GM19043 (cell line): ENCODE results near the gene ITGB6.

Experiments used
- ATAC-seq: cut with Tn5 transposase; IDR thresholded peaks from one replicate; pipeline ENCODE4 v1.9.1; 2021; ENCODE audit warnings: low read depth; ENCODE audit not compliant: unreplicated experiment

Gene ITGB6

GRCh38 chr2:160199683-160200389, at the start of gene ITGB6:
Gene ITGB6, minus strand, starts transcription at chr2:160200272. Its CDS starts 209 bp downstream, at chr2:160200063.
- no peak for ATAC-seq

GRCh38 chr2:160247296-160248035, 47.4 kb upstream of the ITGB6 start:
- ATAC-seq: no peak

GRCh38 chr2:160246356-160246755, 46.3 kb upstream of the ITGB6 start:
- no peak for ATAC-seq

- ATAC-seq: no peak
Measured at GRCh38 chr2:160245614-160246155, 45.6 kb upstream of the ITGB6 start.

- ATAC-seq: no peak
Measured at GRCh38 chr2:160242893-160243564, 43.0 kb upstream of the ITGB6 start.

GRCh38 chr2:160241251-160242137, 41.4 kb upstream of the ITGB6 start:
- ATAC-seq: no peak

- no peak for ATAC-seq
Measured at GRCh38 chr2:160239436-160239835, 39.4 kb upstream of the ITGB6 start.

- ATAC-seq: no peak
Measured at GRCh38 chr2:160238392-160238791, 38.3 kb upstream of the ITGB6 start.

- ATAC-seq: no peak
Measured at GRCh38 chr2:160232905-160233475, 32.9 kb upstream of the ITGB6 start.

- ATAC-seq: no peak
Measured at GRCh38 chr2:160229591-160229990, 29.5 kb upstream of the ITGB6 start.

- no peak for ATAC-seq
Measured at GRCh38 chr2:160228141-160228917, 28.3 kb upstream of the ITGB6 start.

- no peak for ATAC-seq
Measured at GRCh38 chr2:160227293-160227915, 27.3 kb upstream of the ITGB6 start.

GRCh38 chr2:160226367-160226766, 26.3 kb upstream of the ITGB6 start:
- ATAC-seq: no peak

GRCh38 chr2:160225722-160226121, 25.6 kb upstream of the ITGB6 start:
- ATAC-seq: no peak

- ATAC-seq: peak; percentile 6
Measured at GRCh38 chr2:160224507-160224906, 24.4 kb upstream of the ITGB6 start.

- peak; percentile 94 for ATAC-seq
Measured at GRCh38 chr2:160224060-160224459, 24.0 kb upstream of the ITGB6 start.

- ATAC-seq: no peak
Measured at GRCh38 chr2:160223560-160223959, 23.5 kb upstream of the ITGB6 start.

GRCh38 chr2:160222546-160223283, 22.6 kb upstream of the ITGB6 start:
- no peak for ATAC-seq
